Psoas muscle (tissue), 8 donors: ENCODE measurements around the gene STK36. TPM values are rescaled to one million over a fixed set of nuclear protein-coding genes. Genes with fewer than 3 reads are reported as not detected.

Source experiments
- ATAC-seq, 4 donors: fragments of 200-7000 bp; cut with Tn5 transposase; one replicate each; pipeline ENCODE4 v1.9.1; 2020; ENCODE audit warnings: moderate library complexity in 3 of 4, mild to moderate bottlenecking in 2 of 4
- DNase-seq, 2 donors: peaks; one replicate each; pipeline ENCODE4 v3.0.0-alpha.2; 2020
- H3K27ac ChIP-seq: fragments of 200-600 bp; one replicate; pipeline ENCODE4 v1.8.0; 2022
- H3K27me3 ChIP-seq, 3 donors: fragments of 200-600 bp in 1 of 3; one replicate each; pipeline versions ENCODE4 v1.6.1 to v1.8.0; 2013 to 2022; ENCODE audit warnings: low read length in 2 of 3, mild to moderate bottlenecking in 2 of 3, moderate library complexity in 1 of 3; ENCODE audit not compliant: insufficient read depth in 3 of 3
- H3K36me3 ChIP-seq, 2 donors: fragments of 200-600 bp in 1 of 2; one replicate each; pipeline versions ENCODE4 v1.6.1 to v1.8.0; 2013 to 2022; ENCODE audit warnings: low read depth in 1 of 2, mild to moderate bottlenecking in 1 of 2, moderate library complexity in 1 of 2; ENCODE audit not compliant: insufficient read depth in 1 of 2
- H3K4me1 ChIP-seq: fragments of 200-600 bp; one replicate; pipeline ENCODE4 v1.8.0; 2022
- H3K4me3 ChIP-seq: fragments of 200-600 bp; one replicate; pipeline ENCODE4 v1.8.0; 2022; ENCODE audit warnings: mild to moderate bottlenecking
- H3K9me3 ChIP-seq: fragments of 200-600 bp; one replicate; pipeline ENCODE4 v1.8.0; 2022
- CTCF ChIP-seq: fragments of 200-600 bp; IDR thresholded peaks from one replicate; pipeline ENCODE4 v1.8.0; 2022; ENCODE audit warnings: antibody characterized with exemption
- WGBS, 3 donors: extraction: QIAGEN DNeasy Blood & Tissue Kit; methylation state at CpG; one replicate each; pipeline versions ENCODE4 v1.1.6 to v1.1.7; 2013; 5-methylcytosine and 5-hydroxymethylcytosine counted together
- intact Hi-C, 2 donors: fragments of 100-400 bp; cut with DNase I; formaldehyde crosslinking; loops; one replicate each; pipeline versions ENCODE4 v1.11.0 to v1.14.2; 2022
- polyA plus RNA-seq, 3 donors: library from polyadenylated mRNA; stranded (reverse); fragments of 200-250 nt; gene quantifications; one replicate each; pipeline ENCODE4 v1.2.3, GENCODE V29; 2013
- total RNA-seq, 4 donors: library from RNA; stranded (reverse); fragmentation: NEBNext Ultra II Directional in 2 of 4; extraction: Animal tissue kit (Norgen Biotek cat#: 25700) in 2 of 4; gene quantifications; one replicate each; pipeline versions ENCODE4 v1.2.1 to v1.2.4, GENCODE V29; 2021 to 2023
- donor health status: healthy with polysubstance abuse.
- donor health status: DM: no; HTN: no; CAD: no; lungs with moderate emphysema.
- donor health status: Bipolar disorder and iron deficiency.
- donor health status: healthy.
- donor health status: DM: yes; HTN: yes; CAD: no.
- donor health status: DM: no; HTN: no; CAD: no.
- donor health status: DM: no; HTN: no; CAD: no.
- donor health status: DM: yes; HTN: yes; CAD: no.

The STK36 gene
- total and polyA plus RNA-seq, 7 donors = 3.7 to 11.3 (median 7.3) TPM

DNA sequence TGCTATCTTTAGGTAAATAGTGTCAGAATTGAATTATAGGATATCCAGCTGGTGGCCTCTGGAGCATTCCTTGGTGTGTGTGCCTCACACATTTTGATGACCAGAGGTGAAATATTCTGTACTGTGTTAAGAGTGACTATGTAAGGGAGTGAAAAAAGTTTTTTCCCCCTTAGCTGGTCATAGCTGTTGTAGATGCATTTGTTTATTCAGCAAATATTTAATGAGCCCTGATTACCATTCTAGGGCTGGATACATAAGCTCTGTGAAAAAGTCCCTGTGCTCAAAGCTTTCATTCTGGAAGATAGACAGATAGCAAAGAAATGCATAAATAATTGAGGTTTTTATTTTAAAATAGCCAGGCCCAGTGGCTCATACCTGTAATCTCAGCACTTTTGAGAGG lies 49.6 kb downstream of the STK36 start:
- ATAC-seq = peak in 2 of 4 donors; percentile 30 to 56
- intact Hi-C loops = no loop called here
- Histone ChIP-seq H3K4me1 (peaks cover 5% of the 10 kb centered on the region), H3K27me3 (no peaks in the 10 kb centered on the region), H3K36me3 (peaks cover 0 to 3% of the 10 kb centered on the region in 2 donors), H3K9me3 (peaks cover 5% of the 10 kb centered on the region), H3K4me3 (no peak overlapping the region), H3K27ac (no peak overlapping the region)
- no peak for DNase-seq
- TF ChIP-seq CTCF = no peak

GRCh38 chr2:218721934-218722333 lies 50.0 kb downstream of the STK36 start:
- Histone ChIP-seq H3K4me1 (peaks cover 5% of the 10 kb centered on the region), H3K36me3 (no peaks in the 10 kb centered on the region), H3K27me3 (no peaks in the 10 kb centered on the region), H3K4me3 (no peak overlapping the region), H3K9me3 (peaks cover 8% of the 10 kb centered on the region), H3K27ac (no peak overlapping the region)
- intact Hi-C loops = no loop called here
- WGBS, 3 donors = 88 to 99% (median 94%) methylated on average over 2 of the region's 2 CpGs
- ATAC-seq (no peak), DNase-seq (no peak)
- no peak for TF ChIP-seq CTCF

- Histone ChIP-seq H3K4me3 (no peak overlapping the region), H3K27ac (no peak overlapping the region), H3K9me3 (peaks cover 11% of the 10 kb centered on the region), H3K4me1 (peaks cover under 1% of the 10 kb centered on the region), H3K27me3 (no peaks in the 10 kb centered on the region), H3K36me3 (no peaks in the 10 kb centered on the region)
- WGBS, 3 donors = 48 to 59% (median 50%) methylated on average over 1 of the region's 1 CpG
- DNase-seq = no peak
- intact Hi-C loops = no loop called here
- TF ChIP-seq CTCF = no peak
- no peak for ATAC-seq
Measured at GRCh38 chr2:218722419-218722818, 50.5 kb downstream of the STK36 start.

- Histone ChIP-seq H3K9me3 (peaks cover 11% of the 10 kb centered on the region), H3K27me3 (no peaks in the 10 kb centered on the region), H3K36me3 (no peaks in the 10 kb centered on the region), H3K27ac (no peak overlapping the region), H3K4me3 (no peak overlapping the region), H3K4me1 (no peaks in the 10 kb centered on the region)
- no peak for TF ChIP-seq CTCF
- intact Hi-C loops = no loop called here
- DNase-seq (no peak), ATAC-seq (no peak)
- 49 to 63% (median 61%) methylated on average over 1 of the region's 1 CpG for WGBS, 3 donors
Measured at GRCh38 chr2:218722876-218723785, 51.2 kb downstream of the STK36 start.
